GM10266 (cell line): ENCODE data around the gene CDH5.

Experiments used
- DNase-seq: peaks from one replicate; pipeline ENCODE4 v3.0.0; 2012; ENCODE audit errors: extremely low spot score
- TF ChIP-seq, protein P1 (sequence below): IDR thresholded peaks from 2 replicates; pipeline ENCODE4 v1.5.1; 2012; ENCODE audit warnings: mild to moderate bottlenecking, low read depth; ENCODE audit not compliant: control insufficient read depth, insufficient read depth; ENCODE audit errors: missing control alignments

The CDH5 gene

DNA sequence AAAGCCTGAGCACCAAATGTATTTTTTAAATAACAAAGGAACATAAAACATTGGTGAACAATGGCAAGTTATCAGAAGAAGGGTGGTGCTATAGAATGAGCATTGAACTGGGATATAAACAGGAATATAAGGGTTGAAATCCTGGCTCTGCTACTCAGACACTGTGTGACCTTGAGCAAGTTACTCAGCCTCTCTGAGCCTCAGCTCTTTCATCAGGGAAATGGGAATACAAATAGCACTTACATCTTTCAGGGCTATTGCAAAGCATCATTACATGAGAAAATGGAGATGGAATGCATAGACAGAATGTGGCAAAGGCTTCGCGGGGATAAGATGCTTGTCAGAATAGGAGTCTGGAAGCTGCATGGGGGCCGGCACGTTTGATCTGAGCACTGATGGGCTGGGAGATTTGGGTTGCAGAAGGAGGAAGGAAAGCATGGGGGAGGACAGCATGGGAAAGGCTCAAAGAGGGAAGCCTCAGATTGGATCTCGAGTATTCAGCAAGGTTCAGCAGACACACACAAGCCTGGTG, 4.8 kb upstream of the CDH5 start:
- TF ChIP-seq, protein P1, sequence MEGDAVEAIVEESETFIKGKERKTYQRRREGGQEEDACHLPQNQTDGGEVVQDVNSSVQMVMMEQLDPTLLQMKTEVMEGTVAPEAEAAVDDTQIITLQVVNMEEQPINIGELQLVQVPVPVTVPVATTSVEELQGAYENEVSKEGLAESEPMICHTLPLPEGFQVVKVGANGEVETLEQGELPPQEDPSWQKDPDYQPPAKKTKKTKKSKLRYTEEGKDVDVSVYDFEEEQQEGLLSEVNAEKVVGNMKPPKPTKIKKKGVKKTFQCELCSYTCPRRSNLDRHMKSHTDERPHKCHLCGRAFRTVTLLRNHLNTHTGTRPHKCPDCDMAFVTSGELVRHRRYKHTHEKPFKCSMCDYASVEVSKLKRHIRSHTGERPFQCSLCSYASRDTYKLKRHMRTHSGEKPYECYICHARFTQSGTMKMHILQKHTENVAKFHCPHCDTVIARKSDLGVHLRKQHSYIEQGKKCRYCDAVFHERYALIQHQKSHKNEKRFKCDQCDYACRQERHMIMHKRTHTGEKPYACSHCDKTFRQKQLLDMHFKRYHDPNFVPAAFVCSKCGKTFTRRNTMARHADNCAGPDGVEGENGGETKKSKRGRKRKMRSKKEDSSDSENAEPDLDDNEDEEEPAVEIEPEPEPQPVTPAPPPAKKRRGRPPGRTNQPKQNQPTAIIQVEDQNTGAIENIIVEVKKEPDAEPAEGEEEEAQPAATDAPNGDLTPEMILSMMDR, result no peak

DNA sequence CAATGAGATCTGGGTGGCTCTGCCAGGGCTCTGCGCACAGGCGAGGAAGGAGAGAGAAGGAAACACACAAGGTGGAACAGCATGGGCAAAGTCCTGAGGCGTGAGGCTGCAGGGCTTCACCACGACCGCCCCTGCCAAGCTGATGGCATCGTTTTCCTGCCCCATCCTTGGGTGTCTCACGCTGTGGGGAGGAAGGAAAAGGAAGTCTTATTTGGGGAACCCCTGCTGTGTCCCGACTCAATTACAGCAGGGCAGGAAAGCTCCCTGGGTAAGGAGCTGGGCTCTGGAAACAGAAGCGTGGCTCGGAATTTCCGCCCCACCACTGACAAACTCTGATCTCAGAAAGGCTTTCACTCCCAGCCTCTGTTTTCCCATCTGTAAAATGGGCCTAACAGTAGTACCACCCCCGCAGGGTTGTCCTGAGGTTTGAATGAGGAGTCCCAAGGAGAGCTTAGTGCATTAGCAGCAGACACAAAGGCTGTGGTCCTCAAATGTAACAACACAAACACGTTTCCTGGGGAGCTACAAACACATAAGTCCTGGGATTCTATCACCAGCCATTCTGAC, 3.2 kb upstream of the CDH5 start:
- DNase-seq, result no peak
- TF ChIP-seq, protein P1, result no peak

More for the DNA sequence above, 4.8 kb upstream of the CDH5 start:
- no peak for DNase-seq

DNA sequence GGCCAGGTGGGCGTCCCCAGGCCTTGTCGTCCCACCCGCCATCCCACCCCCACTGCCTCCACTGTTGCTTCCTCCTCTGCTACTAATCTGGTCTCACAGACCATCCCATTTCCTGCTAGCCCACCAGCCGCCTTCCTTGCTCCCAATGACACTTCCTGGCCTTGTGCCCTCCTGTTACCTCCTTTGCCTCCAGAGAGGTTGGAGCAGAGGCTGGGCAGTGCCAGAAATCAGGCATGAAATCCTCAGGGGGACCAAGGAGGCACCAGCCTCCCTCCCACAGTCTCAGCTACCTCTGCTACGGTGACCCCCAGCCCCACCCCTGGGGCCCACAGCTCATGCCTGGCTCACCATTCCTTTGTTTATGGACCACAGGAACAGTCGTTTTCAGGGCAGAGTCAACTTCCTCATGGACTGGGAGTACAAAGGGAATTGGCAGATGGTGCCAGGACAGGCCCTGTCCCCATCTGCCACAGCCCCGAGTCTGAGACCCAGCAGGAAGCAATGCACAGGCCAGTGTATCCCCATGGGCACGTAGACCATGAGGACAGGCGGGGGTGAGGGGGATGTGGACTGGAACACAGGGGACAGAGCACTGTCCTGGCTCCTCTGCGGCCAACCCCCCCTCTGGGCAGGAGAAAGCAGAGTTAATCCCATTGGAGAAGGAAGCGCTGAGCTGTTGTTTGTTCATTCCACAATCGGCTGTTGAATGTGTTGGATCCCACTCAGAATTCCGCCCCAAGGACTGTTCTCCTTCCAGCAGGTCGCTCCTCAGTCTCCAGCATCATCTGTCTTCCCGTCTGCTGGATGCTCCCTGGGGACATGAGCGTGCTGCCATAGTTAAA, 2.2 kb upstream of the CDH5 start:
- no peak for DNase-seq
- TF ChIP-seq, protein P1, result no peak

DNA sequence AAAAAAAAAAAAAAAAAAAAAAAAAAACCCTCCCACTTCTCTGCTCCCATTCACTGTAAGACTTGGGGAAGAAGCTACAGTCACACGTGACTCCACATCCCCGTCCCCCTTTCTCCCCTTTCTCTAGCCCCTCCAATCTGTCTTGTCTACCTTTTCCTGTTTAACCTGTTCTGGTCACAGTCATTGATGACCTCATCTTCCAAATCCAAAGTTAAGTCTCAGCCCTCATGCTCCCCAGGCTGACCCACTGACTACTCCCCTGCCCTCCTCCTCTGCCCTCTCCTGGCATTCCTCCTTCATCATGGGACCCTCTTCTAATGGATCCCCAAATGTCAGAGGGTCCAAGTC, 1.6 kb upstream of the CDH5 start:
- TF ChIP-seq, protein P1, result no peak
- no peak for DNase-seq

DNA sequence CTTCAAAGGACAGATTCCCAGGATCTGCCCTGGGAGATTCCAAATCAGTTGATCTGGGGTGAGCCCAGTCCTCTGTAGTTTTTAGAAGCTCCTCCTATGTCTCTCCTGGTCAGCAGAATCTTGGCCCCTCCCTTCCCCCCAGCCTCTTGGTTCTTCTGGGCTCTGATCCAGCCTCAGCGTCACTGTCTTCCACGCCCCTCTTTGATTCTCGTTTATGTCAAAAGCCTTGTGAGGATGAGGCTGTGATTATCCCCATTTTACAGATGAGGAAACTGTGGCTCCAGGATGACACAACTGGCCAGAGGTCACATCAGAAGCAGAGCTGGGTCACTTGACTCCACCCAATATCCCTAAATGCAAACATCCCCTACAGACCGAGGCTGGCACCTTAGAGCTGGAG, 840 bp upstream of the CDH5 start:
- TF ChIP-seq, protein P1, result no peak
- DNase-seq, result no peak

DNA sequence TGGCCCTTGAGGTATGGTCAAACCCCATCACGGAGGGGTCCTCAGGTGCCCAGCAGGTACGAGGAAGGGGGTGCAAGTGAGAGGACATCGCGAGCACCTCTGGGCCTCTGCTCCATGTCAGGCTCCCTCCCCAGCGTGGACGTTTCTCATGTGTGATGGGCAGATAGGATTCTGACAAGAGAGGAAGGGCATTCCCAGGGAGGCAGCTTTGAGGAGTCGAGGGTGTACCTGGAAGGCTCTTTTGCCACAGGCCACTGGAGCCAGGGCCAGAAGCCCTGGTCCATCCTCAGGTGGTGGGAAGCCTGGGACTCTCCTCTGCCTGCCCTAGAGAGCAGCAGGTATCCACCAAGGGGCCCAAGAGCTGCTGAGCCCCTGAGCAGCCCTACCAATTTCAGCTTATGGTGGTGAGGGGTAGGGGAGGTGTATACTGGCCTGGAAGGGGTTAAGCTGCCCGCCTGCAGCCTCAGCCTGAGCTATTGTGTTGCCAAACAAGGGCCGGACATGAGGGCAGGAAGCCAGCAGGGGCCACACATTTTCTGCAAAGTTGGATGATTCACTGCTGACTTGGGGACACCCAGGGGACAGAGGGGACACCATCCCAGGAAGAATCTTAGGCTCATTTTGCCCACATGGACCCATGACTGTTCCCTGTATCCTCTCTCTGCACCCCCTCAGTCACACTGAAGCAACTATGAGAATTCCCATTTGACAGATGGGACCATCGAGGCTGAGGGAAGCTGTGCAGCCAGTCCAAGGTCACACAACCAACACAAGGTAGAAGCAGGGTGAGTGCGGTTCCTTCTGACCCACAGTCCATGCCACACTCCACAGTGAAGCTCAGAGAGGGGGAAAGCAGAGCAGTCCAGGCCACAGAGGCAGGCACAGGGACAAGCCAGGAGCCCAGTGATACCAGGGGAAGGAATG, 1.7 kb downstream of the CDH5 start:
- TF ChIP-seq, protein P1, result no peak
- no peak for DNase-seq
